Activated CD8-positive, alpha-beta memory T cell treated with anti-CD3 and anti-CD28 coated beads, Interleukin-2, amount 10 ng/mL, durations not matched to agents 7 days and 5 days (primary cell): ENCODE measurements around the gene HUNK. TPM values are rescaled to one million over a fixed set of nuclear protein-coding genes. Genes with fewer than 3 reads are reported as not detected.

Experiments used
- ATAC-seq: fragments of 150-1000 bp; cut with Tn5 transposase; one replicate; pipeline ENCODE4 v1.10.0; 2021; ENCODE audit warnings: moderate library complexity
- CTCF ChIA-PET: fragments of 350-600 bp; sonication (Branson Sonifier 250); formaldehyde crosslinking; loops from one replicate; lab custom pipeline; 2021; ENCODE audit warnings: antibody characterized with exemption; lab: Charles Lee
- DNase-seq: peaks from one replicate; pipeline ENCODE4 v3.0.0-alpha.2; 2020
- H3K27ac Mint-ChIP-seq: one replicate; pipeline ENCODE4 v1.8.0; 2021; ENCODE audit warnings: mild to moderate bottlenecking, mixed read lengths
- H3K27me3 Mint-ChIP-seq: one replicate; pipeline ENCODE4 v1.8.0; 2021; ENCODE audit warnings: mixed read lengths
- H3K36me3 Mint-ChIP-seq: one replicate; pipeline ENCODE4 v1.8.0; 2021; ENCODE audit warnings: mild to moderate bottlenecking, mixed read lengths
- H3K4me1 Mint-ChIP-seq: one replicate; pipeline ENCODE4 v1.8.0; 2021; ENCODE audit warnings: mixed read lengths
- H3K4me3 Mint-ChIP-seq: one replicate; pipeline ENCODE4 v1.8.0; 2021; ENCODE audit warnings: mild to moderate bottlenecking, moderate library complexity, mixed read lengths
- H3K9me3 Mint-ChIP-seq: one replicate; pipeline ENCODE4 v1.8.0; 2022; ENCODE audit warnings: low read depth, mixed read lengths
- total RNA-seq, 2 experiments: library from RNA; stranded (reverse); gene quantifications; one replicate each; pipeline ENCODE4 v1.2.3, GENCODE V29; 2021

The HUNK gene
- total RNA-seq, 2 experiments from 2014 or later: 0.28 TPM; not detected in 1

- ATAC-seq: no peak
- no peaks in the 10 kb centered on the region for H3K36me3 Mint-ChIP-seq
- H3K27ac Mint-ChIP-seq: no peak overlapping the region
- H3K4me3 Mint-ChIP-seq: no peak overlapping the region
- DNase-seq: no peak
- no peaks in the 10 kb centered on the region for H3K9me3 Mint-ChIP-seq
- H3K4me1 Mint-ChIP-seq: peaks cover 8% of the 10 kb centered on the region
- peaks cover 57% of the 10 kb centered on the region for H3K27me3 Mint-ChIP-seq
- CTCF ChIA-PET: no interaction called here
Measured at GRCh38 chr21:31874812-31875212, 2.0 kb downstream of the HUNK start.

GRCh38 chr21:31875496-31876015, 2.7 kb downstream of the HUNK start:
- Mint-ChIP-seq H3K36me3 (no peaks in the 10 kb centered on the region), H3K4me1 (peaks cover 8% of the 10 kb centered on the region), H3K27ac (no peak overlapping the region), H3K9me3 (no peaks in the 10 kb centered on the region), H3K4me3 (no peak overlapping the region), H3K27me3 (peaks cover 51% of the 10 kb centered on the region)
- no peak for ATAC-seq
- CTCF ChIA-PET: no interaction called here
- no peak for DNase-seq

GRCh38 chr21:31877463-31877957, 4.7 kb downstream of the HUNK start:
- Mint-ChIP-seq H3K27ac (no peak overlapping the region), H3K36me3 (no peaks in the 10 kb centered on the region), H3K9me3 (no peaks in the 10 kb centered on the region), H3K27me3 (peaks cover 34% of the 10 kb centered on the region), H3K4me1 (peaks cover under 1% of the 10 kb centered on the region), H3K4me3 (no peak overlapping the region)
- no peak for ATAC-seq
- DNase-seq: no peak
- CTCF ChIA-PET: no interaction called here

- ATAC-seq (no peak), DNase-seq (no peak)
- CTCF ChIA-PET: no interaction called here
- no peak overlapping the region for H3K4me3 Mint-ChIP-seq
- no peaks in the 10 kb centered on the region for H3K9me3 Mint-ChIP-seq
- H3K27ac Mint-ChIP-seq: no peak overlapping the region
- no peaks in the 10 kb centered on the region for H3K4me1 Mint-ChIP-seq
- H3K27me3 Mint-ChIP-seq: peaks cover 32% of the 10 kb centered on the region
- H3K36me3 Mint-ChIP-seq: no peaks in the 10 kb centered on the region
Measured at GRCh38 chr21:31878831-31879230, 6.0 kb downstream of the HUNK start.

GRCh38 chr21:31879241-31879650, 6.4 kb downstream of the HUNK start:
- ATAC-seq (no peak), DNase-seq (no peak)
- Mint-ChIP-seq H3K4me3 (no peak overlapping the region), H3K27ac (no peak overlapping the region), H3K27me3 (peaks cover 32% of the 10 kb centered on the region), H3K36me3 (no peaks in the 10 kb centered on the region), H3K4me1 (no peaks in the 10 kb centered on the region), H3K9me3 (no peaks in the 10 kb centered on the region)
- CTCF ChIA-PET: no interaction called here

- Mint-ChIP-seq H3K4me1 (no peaks in the 10 kb centered on the region), H3K4me3 (no peak overlapping the region), H3K36me3 (no peaks in the 10 kb centered on the region), H3K27me3 (peaks cover 28% of the 10 kb centered on the region), H3K9me3 (no peaks in the 10 kb centered on the region), H3K27ac (no peak overlapping the region)
- DNase-seq (no peak), ATAC-seq (no peak)
- CTCF ChIA-PET: interaction anchor here (0.8 kb wide), 1 partner anchor 9 kb away, joined by 3 read pairs; no protein-coding TSS in a partner anchor
Measured at GRCh38 chr21:31879911-31880310, 7.1 kb downstream of the HUNK start.

GRCh38 chr21:31880816-31881215, 8.0 kb downstream of the HUNK start:
- ATAC-seq (no peak), DNase-seq (no peak)
- Mint-ChIP-seq H3K36me3 (no peaks in the 10 kb centered on the region), H3K4me1 (no peaks in the 10 kb centered on the region), H3K27me3 (peaks cover 19% of the 10 kb centered on the region), H3K27ac (no peak overlapping the region), H3K9me3 (no peaks in the 10 kb centered on the region), H3K4me3 (no peak overlapping the region)
- CTCF ChIA-PET: interaction anchor here (0.8 kb wide), 1 partner anchor 8 kb away, joined by 3 read pairs; no protein-coding TSS in a partner anchor

- no peaks in the 10 kb centered on the region for H3K9me3 Mint-ChIP-seq
- H3K27ac Mint-ChIP-seq: no peak overlapping the region
- H3K4me3 Mint-ChIP-seq: no peak overlapping the region
- H3K27me3 Mint-ChIP-seq: peaks cover 10% of the 10 kb centered on the region
- no peak for ATAC-seq
- H3K36me3 Mint-ChIP-seq: no peaks in the 10 kb centered on the region
- no peak for DNase-seq
- CTCF ChIA-PET: no interaction called here
- no peaks in the 10 kb centered on the region for H3K4me1 Mint-ChIP-seq
Measured at GRCh38 chr21:31882711-31883110, 9.9 kb downstream of the HUNK start.

GRCh38 chr21:31885146-31885545, 12.3 kb downstream of the HUNK start:
- Mint-ChIP-seq H3K4me1 (no peaks in the 10 kb centered on the region), H3K36me3 (no peaks in the 10 kb centered on the region), H3K9me3 (no peaks in the 10 kb centered on the region), H3K27me3 (peaks cover under 1% of the 10 kb centered on the region), H3K4me3 (no peak overlapping the region), H3K27ac (no peak overlapping the region)
- CTCF ChIA-PET: interaction anchor here (1.1 kb wide), 1 partner anchor 19 kb away, joined by 3 read pairs; no protein-coding TSS in a partner anchor
- no peak for DNase-seq
- ATAC-seq: no peak

- no peak overlapping the region for H3K4me3 Mint-ChIP-seq
Measured at GRCh38 chr21:31886915-31887314, 14.1 kb downstream of the HUNK start.

GRCh38 chr21:31887391-31887841, 14.6 kb downstream of the HUNK start:
- CTCF ChIA-PET: no interaction called here
- no peaks in the 10 kb centered on the region for H3K36me3 Mint-ChIP-seq
- H3K27me3 Mint-ChIP-seq: no peaks in the 10 kb centered on the region
- H3K27ac Mint-ChIP-seq: no peak overlapping the region
- ATAC-seq (no peak), DNase-seq (no peak)
- no peaks in the 10 kb centered on the region for H3K4me1 Mint-ChIP-seq
- no peak overlapping the region for H3K4me3 Mint-ChIP-seq
- H3K9me3 Mint-ChIP-seq: no peaks in the 10 kb centered on the region

More at GRCh38 chr21:31886915-31887314, 14.1 kb downstream of the HUNK start:
- CTCF ChIA-PET: no interaction called here
- Mint-ChIP-seq H3K9me3 (no peaks in the 10 kb centered on the region), H3K4me1 (no peaks in the 10 kb centered on the region), H3K27ac (no peak overlapping the region), H3K27me3 (no peaks in the 10 kb centered on the region), H3K36me3 (no peaks in the 10 kb centered on the region)
- DNase-seq (no peak), ATAC-seq (no peak)

GRCh38 chr21:31888936-31889371, 16.1 kb downstream of the HUNK start:
- no peaks in the 10 kb centered on the region for H3K4me1 Mint-ChIP-seq
- H3K36me3 Mint-ChIP-seq: no peaks in the 10 kb centered on the region
- peaks cover 3% of the 10 kb centered on the region for H3K27me3 Mint-ChIP-seq
- no peak for DNase-seq
- H3K4me3 Mint-ChIP-seq: no peak overlapping the region
- CTCF ChIA-PET: interaction anchor here (1.1 kb wide), 1 partner anchor 8 kb away, joined by 3 read pairs; no protein-coding TSS in a partner anchor
- no peaks in the 10 kb centered on the region for H3K9me3 Mint-ChIP-seq
- H3K27ac Mint-ChIP-seq: no peak overlapping the region
- no peak for ATAC-seq

- Mint-ChIP-seq H3K36me3 (no peaks in the 10 kb centered on the region), H3K27ac (no peak overlapping the region), H3K27me3 (peaks cover 3% of the 10 kb centered on the region), H3K4me3 (no peak overlapping the region), H3K9me3 (no peaks in the 10 kb centered on the region), H3K4me1 (no peaks in the 10 kb centered on the region)
- no peak for DNase-seq
- ATAC-seq: no peak
- CTCF ChIA-PET: interaction anchor here (1.1 kb wide), 1 partner anchor 9 kb away, joined by 3 read pairs; no protein-coding TSS in a partner anchor
Measured at GRCh38 chr21:31889460-31889859, 16.6 kb downstream of the HUNK start.

GRCh38 chr21:31892686-31893085, 19.9 kb downstream of the HUNK start:
- H3K27me3 Mint-ChIP-seq: peaks cover 3% of the 10 kb centered on the region
- H3K4me3 Mint-ChIP-seq: no peak overlapping the region
- no peaks in the 10 kb centered on the region for H3K9me3 Mint-ChIP-seq
- no peak for ATAC-seq
- CTCF ChIA-PET: no interaction called here
- no peaks in the 10 kb centered on the region for H3K4me1 Mint-ChIP-seq
- H3K27ac Mint-ChIP-seq: no peak overlapping the region
- no peaks in the 10 kb centered on the region for H3K36me3 Mint-ChIP-seq
- DNase-seq: no peak
